Measurements from ENCODE around the gene INPPL1. TPM values are rescaled to one million over a fixed set of nuclear protein-coding genes. Genes with fewer than 3 reads are reported as not detected.

INPPL1 gene
- total RNA-seq, 4 donors from 2014 or later, result 43.8 to 80.3 (median 60.3) TPM

GRCh38 chr11:72228229-72228843, 3.8 kb downstream of the INPPL1 start:
- no peak for TF ChIP-seq CTCF (IDR thresholded peaks at IDR 0.05; ENCODE audit: low read depth)

GRCh38 chr11:72228844-72229231, 4.3 kb downstream of the INPPL1 start:
- no peak for TF ChIP-seq CTCF (IDR thresholded peaks at IDR 0.05; ENCODE audit: low read depth)

- TF ChIP-seq CTCF (IDR thresholded peaks at IDR 0.05; ENCODE audit: low read depth), result no peak
Observed at GRCh38 chr11:72229336-72229924, 4.9 kb downstream of the INPPL1 start.

- no peak for TF ChIP-seq CTCF (IDR thresholded peaks at IDR 0.05; ENCODE audit: low read depth)
Observed at GRCh38 chr11:72229925-72230763, 5.6 kb downstream of the INPPL1 start.

DNA sequence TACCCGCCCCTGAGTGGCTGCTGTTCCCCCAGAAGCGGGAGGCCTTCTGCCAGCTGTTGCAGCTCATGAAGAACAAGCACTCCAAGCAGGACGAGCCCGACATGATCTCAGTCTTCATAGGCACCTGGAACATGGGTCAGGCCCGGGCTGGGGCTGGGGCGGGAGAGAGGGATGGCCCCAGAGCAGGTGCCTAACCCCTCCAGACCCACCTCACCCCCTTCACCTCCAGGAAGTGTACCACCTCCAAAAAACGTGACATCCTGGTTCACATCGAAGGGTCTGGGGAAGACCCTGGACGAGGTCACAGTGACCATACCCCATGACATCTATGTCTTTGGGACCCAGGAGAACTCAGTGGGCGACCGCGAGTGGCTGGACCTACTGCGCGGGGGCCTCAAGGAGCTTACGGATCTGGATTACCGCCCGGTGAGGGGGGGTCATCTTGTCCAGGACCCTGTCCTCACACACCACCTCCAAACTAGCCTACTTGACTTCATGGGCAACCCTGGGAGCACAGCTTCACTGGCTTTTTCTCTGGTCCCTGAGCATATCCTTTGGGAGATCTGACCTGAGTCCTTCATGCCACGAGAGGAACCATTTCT, 6.3 kb downstream of the INPPL1 start:
- TF ChIP-seq CTCF (IDR thresholded peaks at IDR 0.05; ENCODE audit: low read depth), result no peak

- TF ChIP-seq CTCF (IDR thresholded peaks at IDR 0.05; ENCODE audit: low read depth), result no peak
Observed at GRCh38 chr11:72231396-72232259, 7.1 kb downstream of the INPPL1 start.
